WTC11 (cell line): ENCODE results near the gene RTN4. TPM values are rescaled to one million over a fixed set of nuclear protein-coding genes. Genes with fewer than 3 reads are reported as not detected.
A peak's percentile ranks its signal among the peaks of the same experiment; 100 is the strongest.

Experiments used
- ATAC-seq: fragments of 200-7000 bp; cut with Tn5 transposase; 2 replicates; pipeline ENCODE4 v1.10.0; 2021; ENCODE audit warnings: mild to moderate bottlenecking, moderate library complexity
- Bru-seq: library from RNA; stranded (reverse); fragments of 400-500 nt; gene quantifications from one replicate; lab custom pipeline; 2021; lab: Mats Ljungman, UMichigan
- CTCF ChIA-PET: fragments of 300-600 bp; sonication (Branson Sonifier 250); formaldehyde crosslinking; loops from one replicate; lab custom pipeline; 2021; ENCODE audit warnings: antibody characterized with exemption; lab: Charles Lee
- POLR2A ChIA-PET: fragments of 350-600 bp; sonication (Branson Sonifier 250); formaldehyde crosslinking; loops from one replicate; lab custom pipeline; 2021; ENCODE audit warnings: antibody characterized with exemption; lab: Charles Lee
- DNase-seq: peaks from one replicate; pipeline ENCODE4 v3.0.0; 2021; ENCODE audit warnings: low spot score
- H3K27ac Mint-ChIP-seq: 2 replicates; pipeline ENCODE4 v1.8.0; 2021; ENCODE audit warnings: mixed read lengths
- H3K27me3 Mint-ChIP-seq: 2 replicates; pipeline ENCODE4 v1.8.0; 2021; ENCODE audit warnings: low read depth, mild to moderate bottlenecking, moderate library complexity, mixed read lengths
- H3K36me3 Mint-ChIP-seq: 2 replicates; pipeline ENCODE4 v1.8.0; 2021; ENCODE audit warnings: mixed read lengths
- H3K4me1 Mint-ChIP-seq: 2 replicates; pipeline ENCODE4 v1.8.0; 2022; ENCODE audit warnings: mixed read lengths
- H3K4me3 Mint-ChIP-seq: 2 replicates; pipeline ENCODE4 v1.8.0; 2021; ENCODE audit warnings: mild to moderate bottlenecking, moderate library complexity, mixed read lengths
- H3K9me3 Mint-ChIP-seq: 2 replicates; pipeline ENCODE4 v1.8.0; 2021; ENCODE audit warnings: mixed read lengths
- CBFB ChIP-seq: sonication (generic); formaldehyde crosslinking; IDR thresholded peaks from 2 replicates; pipeline ENCODE4 v1.8.1; 2022; ENCODE audit warnings: mild to moderate bottlenecking, low read depth, missing genetic modification reagents
- CREB1 ChIP-seq: sonication (generic); formaldehyde crosslinking; IDR thresholded peaks from 2 replicates; pipeline ENCODE4 v1.8.0; 2023; ENCODE audit warnings: mild to moderate bottlenecking, missing genetic modification reagents
- EMX1 ChIP-seq: fragments of 250-450 bp; sonication (Bioruptor Pico); IDR thresholded peaks from 2 replicates; pipeline ENCODE4 v1.8.0; 2021; ENCODE audit warnings: mild to moderate bottlenecking
- FOXP1 ChIP-seq: sonication (generic); formaldehyde crosslinking; IDR thresholded peaks from 2 replicates; pipeline ENCODE4 v1.8.0; 2022; ENCODE audit warnings: missing genetic modification reagents, mild to moderate bottlenecking, moderate library complexity, borderline replicate concordance
- MXD4 ChIP-seq: fragments of 250-450 bp; sonication (Bioruptor Pico); IDR thresholded peaks from 2 replicates; pipeline ENCODE4 v1.8.0; 2021; ENCODE audit warnings: mild to moderate bottlenecking, moderate library complexity, borderline replicate concordance
- NFATC4 ChIP-seq: fragments of 250-450 bp; sonication (Bioruptor Pico); IDR thresholded peaks from 2 replicates; pipeline ENCODE4 v1.9.0; 2021; ENCODE audit warnings: mild to moderate bottlenecking
- ZNF317 ChIP-seq: sonication (generic); formaldehyde crosslinking; IDR thresholded peaks from 2 replicates; pipeline ENCODE4 v1.8.1; 2023; ENCODE audit warnings: low read depth, mild to moderate bottlenecking, moderate library complexity, missing genetic modification reagents, borderline replicate concordance
- ZNF396 ChIP-seq: fragments of 250-450 bp; sonication (Bioruptor Pico); IDR thresholded peaks from 2 replicates; pipeline ENCODE4 v1.8.0; 2021; ENCODE audit warnings: mild to moderate bottlenecking, moderate library complexity, borderline replicate concordance
- ZNF671 ChIP-seq: fragments of 250-450 bp; sonication (Bioruptor Pico); IDR thresholded peaks from 2 replicates; pipeline ENCODE4 v1.8.0; 2021; ENCODE audit warnings: mild to moderate bottlenecking
- long read RNA-seq, 3 experiments: library from RNA in 1 of 3; library from capped mRNA in 1 of 3; library from polyadenylated mRNA in 1 of 3; unstranded in 2 of 3; stranded (forward) in 1 of 3; transcript quantifications; one replicate each; pipeline ENCODE4 v2.0.0, GENCODE V29; 2021
- total RNA-seq: library from RNA; stranded (reverse); gene quantifications from 3 replicates; pipeline ENCODE4 v1.2.3, GENCODE V29; 2021
- TF ChIP-seq, protein P1 (sequence below): fragments of 250-450 bp; sonication (Bioruptor Pico); IDR thresholded peaks from 2 replicates; pipeline ENCODE4 v1.8.0; 2021; ENCODE audit warnings: mild to moderate bottlenecking
- TF ChIP-seq, protein P2 (sequence below): sonication (generic); formaldehyde crosslinking; IDR thresholded peaks from 2 replicates; pipeline ENCODE4 v1.8.0; 2023; ENCODE audit warnings: mild to moderate bottlenecking, missing genetic modification reagents
- TF ChIP-seq, protein P3 (sequence below): fragments of 250-450 bp; sonication (Bioruptor Pico); IDR thresholded peaks from 2 replicates; pipeline ENCODE4 v1.9.0; 2021; ENCODE audit warnings: moderate library complexity, mild to moderate bottlenecking, inconsistent platforms, borderline replicate concordance
- TF ChIP-seq, protein P4 (sequence below): sonication (generic); formaldehyde crosslinking; IDR thresholded peaks from 2 replicates; pipeline ENCODE4 v1.8.1; 2023; ENCODE audit warnings: mild to moderate bottlenecking, missing genetic modification reagents
- TF ChIP-seq, protein P5 (sequence below): sonication (generic); formaldehyde crosslinking; IDR thresholded peaks from 2 replicates; pipeline ENCODE4 v1.8.1; 2023; ENCODE audit warnings: mild to moderate bottlenecking, moderate library complexity, missing genetic modification reagents
- TF ChIP-seq, protein P6 (sequence below): sonication (generic); formaldehyde crosslinking; IDR thresholded peaks from 2 replicates; pipeline ENCODE4 v1.8.1; 2023; ENCODE audit warnings: mild to moderate bottlenecking, missing genetic modification reagents, borderline replicate concordance

Gene RTN4, protein sequence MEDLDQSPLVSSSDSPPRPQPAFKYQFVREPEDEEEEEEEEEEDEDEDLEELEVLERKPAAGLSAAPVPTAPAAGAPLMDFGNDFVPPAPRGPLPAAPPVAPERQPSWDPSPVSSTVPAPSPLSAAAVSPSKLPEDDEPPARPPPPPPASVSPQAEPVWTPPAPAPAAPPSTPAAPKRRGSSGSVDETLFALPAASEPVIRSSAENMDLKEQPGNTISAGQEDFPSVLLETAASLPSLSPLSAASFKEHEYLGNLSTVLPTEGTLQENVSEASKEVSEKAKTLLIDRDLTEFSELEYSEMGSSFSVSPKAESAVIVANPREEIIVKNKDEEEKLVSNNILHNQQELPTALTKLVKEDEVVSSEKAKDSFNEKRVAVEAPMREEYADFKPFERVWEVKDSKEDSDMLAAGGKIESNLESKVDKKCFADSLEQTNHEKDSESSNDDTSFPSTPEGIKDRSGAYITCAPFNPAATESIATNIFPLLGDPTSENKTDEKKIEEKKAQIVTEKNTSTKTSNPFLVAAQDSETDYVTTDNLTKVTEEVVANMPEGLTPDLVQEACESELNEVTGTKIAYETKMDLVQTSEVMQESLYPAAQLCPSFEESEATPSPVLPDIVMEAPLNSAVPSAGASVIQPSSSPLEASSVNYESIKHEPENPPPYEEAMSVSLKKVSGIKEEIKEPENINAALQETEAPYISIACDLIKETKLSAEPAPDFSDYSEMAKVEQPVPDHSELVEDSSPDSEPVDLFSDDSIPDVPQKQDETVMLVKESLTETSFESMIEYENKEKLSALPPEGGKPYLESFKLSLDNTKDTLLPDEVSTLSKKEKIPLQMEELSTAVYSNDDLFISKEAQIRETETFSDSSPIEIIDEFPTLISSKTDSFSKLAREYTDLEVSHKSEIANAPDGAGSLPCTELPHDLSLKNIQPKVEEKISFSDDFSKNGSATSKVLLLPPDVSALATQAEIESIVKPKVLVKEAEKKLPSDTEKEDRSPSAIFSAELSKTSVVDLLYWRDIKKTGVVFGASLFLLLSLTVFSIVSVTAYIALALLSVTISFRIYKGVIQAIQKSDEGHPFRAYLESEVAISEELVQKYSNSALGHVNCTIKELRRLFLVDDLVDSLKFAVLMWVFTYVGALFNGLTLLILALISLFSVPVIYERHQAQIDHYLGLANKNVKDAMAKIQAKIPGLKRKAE
- total RNA-seq, result 175 to 202 TPM (median 178 TPM) in 3 replicates
- percentile 94 among the genes with signal in this experiment for Bru-seq, nascent RNA
- long read RNA-seq, experiment 1, full-length matches to known transcripts, result 650 of 747 reads
- long read RNA-seq, experiment 1, partial matches to known transcripts, result 53 of 747 reads
- long read RNA-seq, experiment 1, other reads (novel, unspliced or antisense), result 44 of 747 reads
- long read RNA-seq, experiment 2, full-length matches to known transcripts, result 203 of 304 reads
- long read RNA-seq, experiment 2, partial matches to known transcripts, result 28 of 304 reads
- long read RNA-seq, experiment 2, other reads (novel, unspliced or antisense), result 73 of 304 reads
- long read RNA-seq, experiment 3, partial matches to known transcripts, result 23 of 33 reads
- long read RNA-seq, experiment 3, other reads (novel, unspliced or antisense), result 9 of 33 reads

DNA sequence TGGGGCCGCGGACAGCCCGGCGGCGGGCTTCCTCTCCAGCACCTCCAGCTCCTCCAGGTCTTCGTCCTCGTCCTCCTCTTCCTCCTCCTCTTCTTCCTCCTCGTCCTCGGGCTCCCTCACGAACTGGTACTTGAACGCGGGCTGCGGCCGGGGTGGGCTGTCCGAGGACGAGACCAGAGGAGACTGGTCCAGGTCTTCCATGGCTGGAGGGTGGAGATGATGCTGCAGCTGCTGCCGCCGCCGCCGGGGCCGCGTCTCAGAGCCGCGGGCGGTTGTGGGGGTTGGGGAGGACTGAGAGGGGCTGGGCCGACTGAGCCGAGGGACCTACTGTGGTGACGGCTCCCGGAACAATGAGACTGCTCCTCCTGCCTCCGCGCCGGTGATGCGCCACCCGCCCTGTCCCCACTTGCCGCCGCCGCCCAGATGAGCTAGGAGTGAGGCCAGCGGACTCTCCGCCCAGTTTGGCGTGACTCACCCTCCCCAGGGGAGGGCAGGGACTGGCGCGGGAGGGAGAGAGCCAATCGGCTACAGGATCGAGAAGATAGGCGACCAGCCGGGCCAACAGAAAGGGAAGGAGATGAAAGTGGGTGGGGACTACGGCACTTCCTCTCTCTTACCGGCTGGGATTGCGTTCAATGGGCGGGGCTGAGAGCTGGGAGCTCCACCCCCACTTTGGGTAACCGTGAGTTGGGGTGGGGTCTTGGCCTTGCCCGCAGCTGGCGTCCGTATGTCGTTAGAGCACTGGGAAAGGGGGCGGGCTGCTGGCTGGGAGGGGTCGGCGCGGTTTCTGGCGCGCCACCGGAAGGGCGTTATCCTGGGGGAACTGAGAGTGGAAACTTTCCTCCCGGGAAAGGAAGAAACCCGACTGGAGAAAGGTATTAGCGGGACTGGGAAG lies at the start of gene RTN4:
RTN4 (minus strand) TSS at position 352 of the 895 bp plus-strand sequence; CDS start at position 201, 151 bp downstream.
- Mint-ChIP-seq H3K4me1 (peaks cover 40% of the 10 kb centered on the region), H3K36me3 (no peaks in the 10 kb centered on the region), H3K4me3 (peak within 1 kb of the TSS; percentile 99), H3K9me3 (no peaks in the 10 kb centered on the region), H3K27ac (peak within 1 kb of the TSS; percentile 99), H3K27me3 (no peaks in the 10 kb centered on the region)
- DNase-seq (peak; percentile 99), ATAC-seq (peak; percentile 91)
- CTCF ChIA-PET, result interaction anchor here (0.8 to 4.3 kb wide), 8 partner anchors 8 to 212 kb away, joined by 3 to 25 read pairs (median 6); no protein-coding TSS in a partner anchor
- POLR2A ChIA-PET, result interaction anchor here (0.6 to 1.9 kb wide), 31 partner anchors 8 to 492 kb away, joined by 3 to 10 read pairs (median 4); partner anchors contain the start of genes CCDC88A, CLHC1, EML6 and RPS27A
- TF ChIP-seq FOXP1 (CRISPR knock-in tag), result peak; percentile 85
- no peak for TF ChIP-seq MXD4 (CRISPR knock-in tag)
- TF ChIP-seq, protein P1, sequence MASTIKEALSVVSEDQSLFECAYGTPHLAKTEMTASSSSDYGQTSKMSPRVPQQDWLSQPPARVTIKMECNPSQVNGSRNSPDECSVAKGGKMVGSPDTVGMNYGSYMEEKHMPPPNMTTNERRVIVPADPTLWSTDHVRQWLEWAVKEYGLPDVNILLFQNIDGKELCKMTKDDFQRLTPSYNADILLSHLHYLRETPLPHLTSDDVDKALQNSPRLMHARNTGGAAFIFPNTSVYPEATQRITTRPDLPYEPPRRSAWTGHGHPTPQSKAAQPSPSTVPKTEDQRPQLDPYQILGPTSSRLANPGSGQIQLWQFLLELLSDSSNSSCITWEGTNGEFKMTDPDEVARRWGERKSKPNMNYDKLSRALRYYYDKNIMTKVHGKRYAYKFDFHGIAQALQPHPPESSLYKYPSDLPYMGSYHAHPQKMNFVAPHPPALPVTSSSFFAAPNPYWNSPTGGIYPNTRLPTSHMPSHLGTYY (CRISPR knock-in tag), result no peak
- no peak for TF ChIP-seq CBFB (CRISPR knock-in tag)
- TF ChIP-seq NFATC4 (CRISPR knock-in tag), result no peak
- TF ChIP-seq, protein P2, sequence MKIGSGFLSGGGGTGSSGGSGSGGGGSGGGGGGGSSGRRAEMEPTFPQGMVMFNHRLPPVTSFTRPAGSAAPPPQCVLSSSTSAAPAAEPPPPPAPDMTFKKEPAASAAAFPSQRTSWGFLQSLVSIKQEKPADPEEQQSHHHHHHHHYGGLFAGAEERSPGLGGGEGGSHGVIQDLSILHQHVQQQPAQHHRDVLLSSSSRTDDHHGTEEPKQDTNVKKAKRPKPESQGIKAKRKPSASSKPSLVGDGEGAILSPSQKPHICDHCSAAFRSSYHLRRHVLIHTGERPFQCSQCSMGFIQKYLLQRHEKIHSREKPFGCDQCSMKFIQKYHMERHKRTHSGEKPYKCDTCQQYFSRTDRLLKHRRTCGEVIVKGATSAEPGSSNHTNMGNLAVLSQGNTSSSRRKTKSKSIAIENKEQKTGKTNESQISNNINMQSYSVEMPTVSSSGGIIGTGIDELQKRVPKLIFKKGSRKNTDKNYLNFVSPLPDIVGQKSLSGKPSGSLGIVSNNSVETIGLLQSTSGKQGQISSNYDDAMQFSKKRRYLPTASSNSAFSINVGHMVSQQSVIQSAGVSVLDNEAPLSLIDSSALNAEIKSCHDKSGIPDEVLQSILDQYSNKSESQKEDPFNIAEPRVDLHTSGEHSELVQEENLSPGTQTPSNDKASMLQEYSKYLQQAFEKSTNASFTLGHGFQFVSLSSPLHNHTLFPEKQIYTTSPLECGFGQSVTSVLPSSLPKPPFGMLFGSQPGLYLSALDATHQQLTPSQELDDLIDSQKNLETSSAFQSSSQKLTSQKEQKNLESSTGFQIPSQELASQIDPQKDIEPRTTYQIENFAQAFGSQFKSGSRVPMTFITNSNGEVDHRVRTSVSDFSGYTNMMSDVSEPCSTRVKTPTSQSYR (CRISPR knock-in tag), result no peak
- TF ChIP-seq ZNF317 (CRISPR knock-in tag), result 0 out of 2 replicates have a peak, but pooled peaks have one; percentile 12
- TF ChIP-seq ZNF671 (CRISPR knock-in tag), result no peak
- TF ChIP-seq, protein P3, sequence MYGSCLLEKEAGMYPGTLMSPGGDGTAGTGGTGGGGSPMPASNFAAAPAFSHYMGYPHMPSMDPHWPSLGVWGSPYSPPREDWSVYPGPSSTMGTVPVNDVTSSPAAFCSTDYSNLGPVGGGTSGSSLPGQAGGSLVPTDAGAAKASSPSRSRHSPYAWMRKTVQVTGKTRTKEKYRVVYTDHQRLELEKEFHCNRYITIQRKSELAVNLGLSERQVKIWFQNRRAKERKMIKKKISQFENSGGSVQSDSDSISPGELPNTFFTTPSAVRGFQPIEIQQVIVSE, result no peak
- TF ChIP-seq, protein P4, sequence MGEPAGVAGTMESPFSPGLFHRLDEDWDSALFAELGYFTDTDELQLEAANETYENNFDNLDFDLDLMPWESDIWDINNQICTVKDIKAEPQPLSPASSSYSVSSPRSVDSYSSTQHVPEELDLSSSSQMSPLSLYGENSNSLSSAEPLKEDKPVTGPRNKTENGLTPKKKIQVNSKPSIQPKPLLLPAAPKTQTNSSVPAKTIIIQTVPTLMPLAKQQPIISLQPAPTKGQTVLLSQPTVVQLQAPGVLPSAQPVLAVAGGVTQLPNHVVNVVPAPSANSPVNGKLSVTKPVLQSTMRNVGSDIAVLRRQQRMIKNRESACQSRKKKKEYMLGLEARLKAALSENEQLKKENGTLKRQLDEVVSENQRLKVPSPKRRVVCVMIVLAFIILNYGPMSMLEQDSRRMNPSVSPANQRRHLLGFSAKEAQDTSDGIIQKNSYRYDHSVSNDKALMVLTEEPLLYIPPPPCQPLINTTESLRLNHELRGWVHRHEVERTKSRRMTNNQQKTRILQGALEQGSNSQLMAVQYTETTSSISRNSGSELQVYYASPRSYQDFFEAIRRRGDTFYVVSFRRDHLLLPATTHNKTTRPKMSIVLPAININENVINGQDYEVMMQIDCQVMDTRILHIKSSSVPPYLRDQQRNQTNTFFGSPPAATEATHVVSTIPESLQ (CRISPR knock-in tag), result no peak
- TF ChIP-seq, protein P5, sequence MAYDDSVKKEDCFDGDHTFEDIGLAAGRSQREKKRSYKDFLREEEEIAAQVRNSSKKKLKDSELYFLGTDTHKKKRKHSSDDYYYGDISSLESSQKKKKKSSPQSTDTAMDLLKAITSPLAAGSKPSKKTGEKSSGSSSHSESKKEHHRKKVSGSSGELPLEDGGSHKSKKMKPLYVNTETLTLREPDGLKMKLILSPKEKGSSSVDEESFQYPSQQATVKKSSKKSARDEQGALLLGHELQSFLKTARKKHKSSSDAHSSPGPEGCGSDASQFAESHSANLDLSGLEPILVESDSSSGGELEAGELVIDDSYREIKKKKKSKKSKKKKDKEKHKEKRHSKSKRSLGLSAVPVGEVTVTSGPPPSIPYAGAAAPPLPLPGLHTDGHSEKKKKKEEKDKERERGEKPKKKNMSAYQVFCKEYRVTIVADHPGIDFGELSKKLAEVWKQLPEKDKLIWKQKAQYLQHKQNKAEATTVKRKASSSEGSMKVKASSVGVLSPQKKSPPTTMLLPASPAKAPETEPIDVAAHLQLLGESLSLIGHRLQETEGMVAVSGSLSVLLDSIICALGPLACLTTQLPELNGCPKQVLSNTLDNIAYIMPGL (CRISPR knock-in tag), result peak; percentile 57; the same call in 1 of the 2 replicates
- TF ChIP-seq, protein P6, sequence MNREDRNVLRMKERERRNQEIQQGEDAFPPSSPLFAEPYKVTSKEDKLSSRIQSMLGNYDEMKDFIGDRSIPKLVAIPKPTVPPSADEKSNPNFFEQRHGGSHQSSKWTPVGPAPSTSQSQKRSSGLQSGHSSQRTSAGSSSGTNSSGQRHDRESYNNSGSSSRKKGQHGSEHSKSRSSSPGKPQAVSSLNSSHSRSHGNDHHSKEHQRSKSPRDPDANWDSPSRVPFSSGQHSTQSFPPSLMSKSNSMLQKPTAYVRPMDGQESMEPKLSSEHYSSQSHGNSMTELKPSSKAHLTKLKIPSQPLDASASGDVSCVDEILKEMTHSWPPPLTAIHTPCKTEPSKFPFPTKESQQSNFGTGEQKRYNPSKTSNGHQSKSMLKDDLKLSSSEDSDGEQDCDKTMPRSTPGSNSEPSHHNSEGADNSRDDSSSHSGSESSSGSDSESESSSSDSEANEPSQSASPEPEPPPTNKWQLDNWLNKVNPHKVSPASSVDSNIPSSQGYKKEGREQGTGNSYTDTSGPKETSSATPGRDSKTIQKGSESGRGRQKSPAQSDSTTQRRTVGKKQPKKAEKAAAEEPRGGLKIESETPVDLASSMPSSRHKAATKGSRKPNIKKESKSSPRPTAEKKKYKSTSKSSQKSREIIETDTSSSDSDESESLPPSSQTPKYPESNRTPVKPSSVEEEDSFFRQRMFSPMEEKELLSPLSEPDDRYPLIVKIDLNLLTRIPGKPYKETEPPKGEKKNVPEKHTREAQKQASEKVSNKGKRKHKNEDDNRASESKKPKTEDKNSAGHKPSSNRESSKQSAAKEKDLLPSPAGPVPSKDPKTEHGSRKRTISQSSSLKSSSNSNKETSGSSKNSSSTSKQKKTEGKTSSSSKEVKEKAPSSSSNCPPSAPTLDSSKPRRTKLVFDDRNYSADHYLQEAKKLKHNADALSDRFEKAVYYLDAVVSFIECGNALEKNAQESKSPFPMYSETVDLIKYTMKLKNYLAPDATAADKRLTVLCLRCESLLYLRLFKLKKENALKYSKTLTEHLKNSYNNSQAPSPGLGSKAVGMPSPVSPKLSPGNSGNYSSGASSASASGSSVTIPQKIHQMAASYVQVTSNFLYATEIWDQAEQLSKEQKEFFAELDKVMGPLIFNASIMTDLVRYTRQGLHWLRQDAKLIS, result 0 out of 2 replicates have a peak, but pooled peaks have one; percentile 32
- TF ChIP-seq ZNF396, result no peak
- no peak for TF ChIP-seq EMX1 (CRISPR knock-in tag)
- peak; percentile 50; the same call in 1 of the 2 replicates for TF ChIP-seq CREB1
